Measurements from ENCODE around the gene TRAPPC14.

GRCh38 chr7:100122568-100122967, 36.0 kb downstream of the TRAPPC14 start:
- TF ChIP-seq CTCF (IDR thresholded peaks at IDR 0.05) (no peak), POLR2A (IDR thresholded peaks at IDR 0.05) (no peak)
